GM12801 (cell line): Measurements from ENCODE around the gene MTX1.

Experiments
- TF ChIP-seq, protein P1 (sequence below): IDR thresholded peaks from one replicate; pipeline ENCODE4 v1.5.1; 2011; ENCODE audit warnings: control low read depth; ENCODE audit not compliant: insufficient read length; ENCODE audit errors: extremely low read depth

MTX1 gene

DNA sequence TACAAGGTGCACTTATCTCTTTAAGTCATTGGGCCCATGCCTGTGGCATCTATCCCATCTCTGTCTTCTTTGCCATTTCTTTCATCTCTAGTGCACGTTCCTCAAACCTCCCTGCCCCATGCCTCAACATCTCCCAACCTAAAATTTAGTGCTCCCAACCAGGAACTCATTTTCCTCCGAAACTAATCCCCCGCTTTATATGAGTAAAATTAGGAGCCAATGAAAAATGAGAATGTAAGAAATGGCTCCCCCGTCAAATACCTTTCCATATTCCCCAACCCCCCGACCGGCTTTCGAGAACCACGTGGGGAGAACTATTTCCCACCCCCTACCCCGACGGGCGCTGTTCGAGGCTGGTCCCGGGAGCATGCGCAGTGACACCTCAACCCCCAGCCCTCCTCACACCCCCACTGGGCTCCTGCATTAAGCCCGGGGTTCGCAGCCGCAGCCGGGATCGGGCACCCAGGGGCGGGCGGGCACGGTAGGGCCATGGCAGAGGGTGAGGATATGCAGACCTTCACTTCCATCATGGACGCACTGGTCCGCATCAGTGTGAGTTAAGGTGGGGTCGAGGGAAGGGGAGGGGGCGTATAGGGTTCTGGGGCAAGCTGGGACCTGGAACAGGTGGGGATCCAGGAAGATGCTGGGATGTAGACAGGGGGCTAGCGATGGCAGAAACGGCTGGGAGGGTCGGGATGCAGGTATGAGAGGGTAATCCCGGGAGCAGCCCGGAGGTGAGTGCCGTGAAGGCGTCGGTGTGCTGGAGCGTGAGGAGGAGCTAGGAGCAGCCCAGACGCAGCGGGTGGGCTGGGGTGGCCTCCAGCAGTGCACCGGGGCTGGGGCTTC lies 34.8 kb upstream of the MTX1 start, which contains the start of gene TRIM46:
TSS of gene TRIM46 (plus strand) at position 372 of the 846 bp plus-strand sequence. CDS start at position 490, 118 bp downstream.
- TF ChIP-seq, protein P1, sequence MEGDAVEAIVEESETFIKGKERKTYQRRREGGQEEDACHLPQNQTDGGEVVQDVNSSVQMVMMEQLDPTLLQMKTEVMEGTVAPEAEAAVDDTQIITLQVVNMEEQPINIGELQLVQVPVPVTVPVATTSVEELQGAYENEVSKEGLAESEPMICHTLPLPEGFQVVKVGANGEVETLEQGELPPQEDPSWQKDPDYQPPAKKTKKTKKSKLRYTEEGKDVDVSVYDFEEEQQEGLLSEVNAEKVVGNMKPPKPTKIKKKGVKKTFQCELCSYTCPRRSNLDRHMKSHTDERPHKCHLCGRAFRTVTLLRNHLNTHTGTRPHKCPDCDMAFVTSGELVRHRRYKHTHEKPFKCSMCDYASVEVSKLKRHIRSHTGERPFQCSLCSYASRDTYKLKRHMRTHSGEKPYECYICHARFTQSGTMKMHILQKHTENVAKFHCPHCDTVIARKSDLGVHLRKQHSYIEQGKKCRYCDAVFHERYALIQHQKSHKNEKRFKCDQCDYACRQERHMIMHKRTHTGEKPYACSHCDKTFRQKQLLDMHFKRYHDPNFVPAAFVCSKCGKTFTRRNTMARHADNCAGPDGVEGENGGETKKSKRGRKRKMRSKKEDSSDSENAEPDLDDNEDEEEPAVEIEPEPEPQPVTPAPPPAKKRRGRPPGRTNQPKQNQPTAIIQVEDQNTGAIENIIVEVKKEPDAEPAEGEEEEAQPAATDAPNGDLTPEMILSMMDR: no peak

GRCh38 chr1:155174324-155175280 lies 33.9 kb upstream of the MTX1 start:
- TF ChIP-seq, protein P1: no peak

GRCh38 chr1:155175281-155175926 lies 33.1 kb upstream of the MTX1 start:
- TF ChIP-seq, protein P1: no peak

GRCh38 chr1:155175927-155176371 lies 32.5 kb upstream of the MTX1 start:
- TF ChIP-seq, protein P1: no peak

DNA sequence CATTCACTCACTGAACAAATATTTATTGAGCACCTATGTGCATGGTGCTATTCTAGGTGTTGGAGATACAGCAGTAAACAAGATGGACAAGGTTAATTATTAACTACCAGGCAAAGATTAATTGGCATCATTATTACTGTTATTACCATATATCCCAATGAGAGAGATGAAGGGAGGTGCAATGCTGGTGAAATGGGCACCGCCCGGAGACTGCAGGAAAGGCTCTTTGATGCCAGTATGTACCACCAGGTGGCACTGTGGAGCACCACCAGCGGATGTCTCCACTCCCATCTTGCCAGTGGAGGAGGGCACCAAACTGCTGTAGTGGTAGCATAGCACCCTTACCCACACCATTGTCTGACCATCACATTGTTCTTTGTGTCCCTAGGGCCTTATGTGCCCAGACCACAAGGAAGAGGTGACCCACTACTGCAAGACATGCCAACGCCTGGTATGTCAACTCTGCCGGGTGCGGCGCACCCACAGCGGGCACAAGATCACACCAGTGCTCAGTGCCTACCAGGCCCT lies 31.9 kb upstream of the MTX1 start:
- TF ChIP-seq, protein P1: peak; percentile 46

- TF ChIP-seq, protein P1: no peak
Observed at GRCh38 chr1:155177192-155177917, 31.1 kb upstream of the MTX1 start.
